ENCODE data around the gene YES1. TPM values are rescaled to one million over a fixed set of nuclear protein-coding genes. Genes with fewer than 3 reads are reported as not detected.

YES1 gene
- total RNA-seq, 2 donors from 2014 or later, result 62.8 to 78.8 TPM

DNA sequence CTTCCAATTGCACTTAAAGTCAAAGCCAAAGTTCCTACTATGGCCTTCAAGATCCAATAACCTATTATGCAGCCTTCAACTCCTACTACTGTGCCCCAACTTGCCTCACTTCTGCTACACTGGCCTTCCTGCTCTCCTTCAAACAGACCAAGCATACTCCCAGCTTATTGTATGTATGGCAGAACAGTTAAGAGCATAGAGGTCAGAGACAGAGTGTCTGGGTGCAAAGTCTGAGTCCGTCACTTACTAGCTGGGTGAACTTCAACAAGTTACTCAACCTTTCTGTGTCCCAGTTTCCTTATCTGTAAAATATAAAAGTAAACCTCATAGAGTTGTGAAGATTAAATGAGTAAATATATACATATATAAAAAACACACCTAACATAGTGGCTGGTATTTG, 37.2 kb downstream of the YES1 start:
- H3K9ac ChIP-seq (ENCODE audit: extremely low read depth, low read length, poor library complexity, severe bottlenecking), result no peak overlapping the region
- Mint-ChIP-seq H3K4me1 (peaks cover 2% of the 10 kb centered on the region), H3K27me3 (ENCODE audit: insufficient read depth) (no peaks in the 10 kb centered on the region), H3K27ac (no peak overlapping the region), H3K36me3 (ENCODE audit: low read depth) (peaks cover 2% of the 10 kb centered on the region), H3K4me3 (no peak overlapping the region), H3K9me3 (no peaks in the 10 kb centered on the region)
- no peak overlapping the region for H3K27ac ChIP-seq (ENCODE audit: low read depth, low read length)
- no peaks in the 10 kb centered on the region for H3K27me3 ChIP-seq (ENCODE audit: control insufficient read depth, insufficient read depth, low read length, poor library complexity, severe bottlenecking)
- H3K9me3 ChIP-seq (ENCODE audit: control insufficient read depth, low read length), result no peaks in the 10 kb centered on the region
- 92% methylated on average over 1 of the region's 1 CpG; no CpG with 5 or more reads in 1 of the 2 experiments for WGBS, 2 experiments (ENCODE audit: insufficient coverage in 1 of 2, insufficient read length in 1 of 2)
- no peak overlapping the region for H3K4me3 ChIP-seq (ENCODE audit: low read length)
- TF ChIP-seq, protein P1, sequence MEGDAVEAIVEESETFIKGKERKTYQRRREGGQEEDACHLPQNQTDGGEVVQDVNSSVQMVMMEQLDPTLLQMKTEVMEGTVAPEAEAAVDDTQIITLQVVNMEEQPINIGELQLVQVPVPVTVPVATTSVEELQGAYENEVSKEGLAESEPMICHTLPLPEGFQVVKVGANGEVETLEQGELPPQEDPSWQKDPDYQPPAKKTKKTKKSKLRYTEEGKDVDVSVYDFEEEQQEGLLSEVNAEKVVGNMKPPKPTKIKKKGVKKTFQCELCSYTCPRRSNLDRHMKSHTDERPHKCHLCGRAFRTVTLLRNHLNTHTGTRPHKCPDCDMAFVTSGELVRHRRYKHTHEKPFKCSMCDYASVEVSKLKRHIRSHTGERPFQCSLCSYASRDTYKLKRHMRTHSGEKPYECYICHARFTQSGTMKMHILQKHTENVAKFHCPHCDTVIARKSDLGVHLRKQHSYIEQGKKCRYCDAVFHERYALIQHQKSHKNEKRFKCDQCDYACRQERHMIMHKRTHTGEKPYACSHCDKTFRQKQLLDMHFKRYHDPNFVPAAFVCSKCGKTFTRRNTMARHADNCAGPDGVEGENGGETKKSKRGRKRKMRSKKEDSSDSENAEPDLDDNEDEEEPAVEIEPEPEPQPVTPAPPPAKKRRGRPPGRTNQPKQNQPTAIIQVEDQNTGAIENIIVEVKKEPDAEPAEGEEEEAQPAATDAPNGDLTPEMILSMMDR (conservative IDR thresholded peaks at IDR 0.05), result no peak
- peaks cover 8% of the 10 kb centered on the region for H3K36me3 ChIP-seq (ENCODE audit: control insufficient read depth, insufficient read depth, low read length)
- DNase-seq, result no peak
- no peaks in the 10 kb centered on the region for H3K4me1 ChIP-seq (ENCODE audit: control insufficient read depth, insufficient read depth, low read length)

DNA sequence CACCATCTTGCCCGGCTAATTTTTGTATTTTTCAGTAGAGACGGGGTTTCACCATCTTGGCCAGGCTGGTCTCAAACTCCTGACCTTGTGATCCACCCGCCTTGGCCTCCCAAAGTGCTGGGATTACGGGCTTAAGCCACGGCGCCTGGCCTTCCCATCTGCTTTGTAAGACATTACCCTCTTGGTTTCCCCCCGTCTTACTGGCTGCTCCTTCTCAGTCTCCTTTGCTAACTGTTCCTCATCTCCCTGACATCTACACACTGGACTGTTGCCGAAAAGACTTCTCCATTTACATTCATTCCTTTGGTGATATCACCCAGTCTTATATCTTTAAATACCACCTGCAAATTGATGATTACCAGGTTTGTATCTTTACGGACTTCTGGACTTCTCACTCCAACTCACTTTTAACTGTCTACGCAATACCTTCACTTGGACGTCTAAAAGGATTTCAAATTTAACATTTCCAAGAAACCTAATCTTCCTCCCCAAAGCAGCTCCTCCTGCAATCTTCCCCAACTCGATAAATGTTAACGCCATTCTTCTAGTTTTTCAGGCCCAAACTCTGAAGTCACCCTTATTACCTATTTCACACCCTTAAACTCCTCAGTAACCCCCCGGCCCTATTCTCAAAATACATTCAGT, 37.9 kb downstream of the YES1 start:
- H3K9me3 ChIP-seq (ENCODE audit: control insufficient read depth, low read length), result no peaks in the 10 kb centered on the region
- no peaks in the 10 kb centered on the region for H3K9me3 Mint-ChIP-seq
- no peak overlapping the region for H3K27ac Mint-ChIP-seq
- no peaks in the 10 kb centered on the region for H3K4me1 Mint-ChIP-seq
- no peak overlapping the region for H3K27ac ChIP-seq (ENCODE audit: low read depth, low read length)
- DNase-seq, result no peak
- no peaks in the 10 kb centered on the region for H3K27me3 ChIP-seq (ENCODE audit: control insufficient read depth, insufficient read depth, low read length, poor library complexity, severe bottlenecking)
- 92 to 95% methylated on average over 14 of the region's 14 CpGs for WGBS, 2 experiments (ENCODE audit: insufficient coverage in 1 of 2, insufficient read length in 1 of 2)
- peaks cover 2% of the 10 kb centered on the region for H3K36me3 Mint-ChIP-seq (ENCODE audit: low read depth)
- no peaks in the 10 kb centered on the region for H3K27me3 Mint-ChIP-seq (ENCODE audit: insufficient read depth)
- H3K4me3 ChIP-seq (ENCODE audit: low read length), result no peak overlapping the region
- TF ChIP-seq, protein P1 (conservative IDR thresholded peaks at IDR 0.05), result no peak
- H3K4me3 Mint-ChIP-seq, result no peak overlapping the region
- H3K4me1 ChIP-seq (ENCODE audit: control insufficient read depth, insufficient read depth, low read length), result no peaks in the 10 kb centered on the region
- H3K36me3 ChIP-seq (ENCODE audit: control insufficient read depth, insufficient read depth, low read length), result peaks cover 8% of the 10 kb centered on the region
- H3K9ac ChIP-seq (ENCODE audit: extremely low read depth, low read length, poor library complexity, severe bottlenecking), result no peak overlapping the region

GRCh38 chr18:770583-770961, 41.5 kb downstream of the YES1 start:
- Histone ChIP-seq H3K9ac (ENCODE audit: extremely low read depth, low read length, poor library complexity, severe bottlenecking) (no peak overlapping the region), H3K4me1 (ENCODE audit: control insufficient read depth, insufficient read depth, low read length) (no peaks in the 10 kb centered on the region), H3K9me3 (ENCODE audit: control insufficient read depth, low read length) (no peaks in the 10 kb centered on the region), H3K36me3 (ENCODE audit: control insufficient read depth, insufficient read depth, low read length) (no peaks in the 10 kb centered on the region), H3K27me3 (ENCODE audit: control insufficient read depth, insufficient read depth, low read length, poor library complexity, severe bottlenecking) (no peaks in the 10 kb centered on the region), H3K27ac (ENCODE audit: low read depth, low read length) (no peak overlapping the region), H3K4me3 (ENCODE audit: low read length) (no peak overlapping the region)
- Mint-ChIP-seq H3K9me3 (no peaks in the 10 kb centered on the region), H3K4me1 (peaks cover 6% of the 10 kb centered on the region), H3K36me3 (ENCODE audit: low read depth) (no peaks in the 10 kb centered on the region), H3K27me3 (ENCODE audit: insufficient read depth) (peaks cover 8% of the 10 kb centered on the region), H3K4me3 (no peak overlapping the region), H3K27ac (no peak overlapping the region)
- no peak for DNase-seq
- TF ChIP-seq, protein P1 (conservative IDR thresholded peaks at IDR 0.05), result no peak

Data from endodermal cell (in vitro differentiated cells).